ENCODE data around the gene DDX42. TPM values are rescaled to one million over a fixed set of nuclear protein-coding genes. Genes with fewer than 3 reads are reported as not detected.
"Not testable (repeated sequence)": the region's sequence is repeated elsewhere in the genome, so short reads cannot be mapped to it uniquely, and the experiment has no call there.

DDX42 gene
- total RNA-seq, 8 experiments from 2014 or later = 62.4 to 169 (median 85.4) TPM

DNA sequence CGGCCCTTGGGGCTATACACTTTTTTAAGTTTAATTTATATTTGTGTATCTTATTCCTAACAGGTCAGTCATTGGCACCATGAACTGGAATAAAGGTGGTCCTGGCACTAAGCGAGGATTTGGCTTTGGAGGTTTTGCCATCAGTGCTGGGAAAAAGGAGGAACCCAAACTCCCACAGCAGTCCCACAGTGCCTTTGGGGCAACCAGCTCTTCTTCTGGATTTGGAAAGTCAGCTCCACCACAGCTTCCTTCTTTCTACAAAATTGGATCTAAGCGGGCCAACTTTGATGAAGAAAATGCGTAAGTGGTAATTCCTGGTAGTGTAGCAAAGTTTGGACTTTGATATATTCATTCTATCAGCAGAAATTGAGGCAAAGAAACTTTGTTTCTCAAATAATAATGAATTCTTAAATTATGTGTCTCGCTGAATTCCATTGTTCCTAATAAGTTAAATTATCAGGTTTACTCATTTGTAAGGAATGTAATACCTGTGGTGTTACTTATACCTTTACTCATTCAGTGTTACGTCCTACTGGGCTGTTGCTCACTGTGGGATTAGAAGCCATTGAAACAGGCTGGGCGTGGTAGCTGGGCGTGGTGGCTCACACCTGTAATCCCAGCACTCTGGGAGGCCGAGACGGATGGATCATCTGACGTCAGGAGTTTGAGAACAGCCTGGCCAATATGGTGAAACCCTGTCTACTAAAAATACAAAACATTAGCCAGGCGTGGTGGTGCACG lies 13.2 kb downstream of the DDX42 start:
- WGBS, 10 experiments = 93 to 100% (median 99%) methylated on average over 2 to 11 of the region's 13 CpGs; no CpG with 5 or more reads in 1 of the 10 experiments
- no peak overlapping the region for H3K27ac ChIP-seq
- ATAC-seq (replicated peaks in 6 of 8) = no peak
- no peaks in the 10 kb centered on the region for H3K4me1 ChIP-seq (replicated peaks in 1 of 2)
- in situ Hi-C loops (cut with MboI; ENCODE audit: low pct_unique_long_range_greater_than_20kb in 2 of 9, low sequenced_read_pairs in 9 of 9, unreplicated experiment in 9 of 9) = no loop called here
- H3K4me3 ChIP-seq = no peak overlapping the region

GRCh38 chr17:63790057-63790456 lies 16.1 kb downstream of the DDX42 start:
- in situ Hi-C loops (cut with MboI; ENCODE audit: low pct_unique_long_range_greater_than_20kb in 2 of 9, low sequenced_read_pairs in 9 of 9, unreplicated experiment in 9 of 9) = no loop called here
- no peak for ATAC-seq (replicated peaks in 6 of 8)
- 83 to 100% (median 90%) methylated on average over 1 to 6 of the region's 6 CpGs; no CpG with 5 or more reads in 3 of the 10 experiments for WGBS, 10 experiments
- no peak overlapping the region for H3K4me3 ChIP-seq
- H3K4me1 ChIP-seq (replicated peaks in 1 of 2) = no peaks in the 10 kb centered on the region
- H3K27ac ChIP-seq = no peak overlapping the region

DNA sequence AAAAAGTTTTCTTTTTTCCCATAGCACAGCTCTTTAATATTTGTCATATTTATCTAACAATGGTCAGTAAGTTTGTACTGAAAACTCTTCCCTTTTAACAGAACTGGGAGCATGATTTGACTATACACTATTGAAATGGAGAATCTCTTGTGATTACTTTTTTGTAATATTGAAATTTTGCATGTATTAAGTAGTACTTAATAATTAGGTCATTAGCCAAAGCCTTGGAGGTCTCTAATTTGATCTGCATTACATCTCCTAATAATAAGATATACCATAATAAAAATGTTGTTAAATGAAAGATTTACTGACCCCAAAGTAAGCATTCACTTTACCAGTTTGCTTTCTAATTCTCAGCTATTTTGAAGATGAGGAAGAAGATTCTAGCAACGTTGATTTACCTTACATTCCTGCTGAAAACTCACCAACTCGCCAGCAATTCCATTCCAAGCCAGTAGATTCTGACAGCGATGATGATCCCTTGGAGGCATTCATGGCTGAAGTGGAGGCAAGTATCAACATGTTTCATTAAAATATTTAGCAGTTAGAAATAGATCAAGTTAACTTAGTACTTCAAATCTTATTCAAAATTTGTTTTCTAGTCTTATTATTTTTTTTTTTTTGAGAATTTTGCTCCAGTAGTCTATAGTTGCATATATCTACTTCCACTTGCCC lies 18.2 kb downstream of the DDX42 start:
- no peak overlapping the region for H3K4me3 ChIP-seq
- 40 to 95% (median 80%) methylated on average over 2 to 3 of the region's 3 CpGs; no CpG with 5 or more reads in 1 of the 10 experiments for WGBS, 10 experiments
- H3K27ac ChIP-seq = no peak overlapping the region
- in situ Hi-C loops (cut with MboI; ENCODE audit: low pct_unique_long_range_greater_than_20kb in 2 of 9, low sequenced_read_pairs in 9 of 9, unreplicated experiment in 9 of 9) = no loop called here
- no peaks in the 10 kb centered on the region for H3K4me1 ChIP-seq (replicated peaks in 1 of 2)
- ATAC-seq (replicated peaks in 6 of 8) = no peak

GRCh38 chr17:63796375-63796774 lies 22.4 kb downstream of the DDX42 start:
- ATAC-seq (replicated peaks in 6 of 8); in situ Hi-C loops (cut with MboI; ENCODE audit: low pct_unique_long_range_greater_than_20kb in 2 of 9, low sequenced_read_pairs in 9 of 9, unreplicated experiment in 9 of 9); H3K4me3 ChIP-seq; H3K4me1 ChIP-seq (replicated peaks in 1 of 2); H3K27ac ChIP-seq: not testable (repeated sequence)
- 85 to 100% (median 99%) methylated on average over 1 to 10 of the region's 10 CpGs; no CpG with 5 or more reads in 2 of the 10 experiments for WGBS, 10 experiments

- Histone ChIP-seq H3K4me1 (replicated peaks in 1 of 2) (no peaks in the 10 kb centered on the region), H3K4me3 (no peak overlapping the region), H3K27ac (no peak overlapping the region)
- in situ Hi-C loops (cut with MboI; ENCODE audit: low pct_unique_long_range_greater_than_20kb in 2 of 9, low sequenced_read_pairs in 9 of 9, unreplicated experiment in 9 of 9) = no loop called here
- 67 to 100% (median 88%) methylated on average over 1 to 3 of the region's 3 CpGs; no CpG with 5 or more reads in 2 of the 10 experiments for WGBS, 10 experiments
- ATAC-seq (replicated peaks in 6 of 8) = peak in 3 of 8 experiments; percentile 65 to 85 (median 70)
Observed at GRCh38 chr17:63798572-63799106, 24.7 kb downstream of the DDX42 start.

- ATAC-seq (replicated peaks in 6 of 8) = no peak
- 94 to 100% (median 100%) methylated on average over 1 of the region's 1 CpG; no CpG with 5 or more reads in 2 of the 10 experiments for WGBS, 10 experiments
- no peaks in the 10 kb centered on the region for H3K4me1 ChIP-seq (replicated peaks in 1 of 2)
- in situ Hi-C loops (cut with MboI; ENCODE audit: low pct_unique_long_range_greater_than_20kb in 2 of 9, low sequenced_read_pairs in 9 of 9, unreplicated experiment in 9 of 9) = no loop called here
- H3K27ac ChIP-seq = no peak overlapping the region
- no peak overlapping the region for H3K4me3 ChIP-seq
Observed at GRCh38 chr17:63800783-63801182, 26.8 kb downstream of the DDX42 start.

DNA sequence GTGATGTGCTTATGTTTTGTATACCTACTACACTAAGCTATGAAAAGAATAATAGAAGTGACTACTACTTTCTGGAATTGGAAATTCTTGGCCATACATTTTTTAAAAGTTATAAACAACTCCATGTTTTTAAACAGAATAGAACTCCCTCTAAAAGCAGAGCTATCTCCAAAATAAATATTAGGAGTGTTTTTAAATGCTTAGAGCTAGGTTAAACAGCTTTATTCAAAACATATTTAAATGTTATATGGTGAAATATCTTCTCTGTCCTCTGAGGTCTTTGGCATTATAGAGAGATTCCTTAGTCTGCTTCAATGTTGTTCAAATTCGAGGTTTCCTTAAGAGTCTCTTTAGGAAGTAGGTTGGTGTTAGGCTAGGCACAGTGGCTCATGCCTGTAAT lies 30.4 kb downstream of the DDX42 start:
- Histone ChIP-seq H3K4me3 (no peak overlapping the region), H3K27ac (no peak overlapping the region), H3K4me1 (replicated peaks in 1 of 2) (no peaks in the 10 kb centered on the region)
- in situ Hi-C loops (cut with MboI; ENCODE audit: low pct_unique_long_range_greater_than_20kb in 2 of 9, low sequenced_read_pairs in 9 of 9, unreplicated experiment in 9 of 9) = no loop called here
- no peak for ATAC-seq (replicated peaks in 6 of 8)
- WGBS, 10 experiments = 83 to 100% (median 89%) methylated on average over 1 of the region's 1 CpG; no CpG with 5 or more reads in 4 of the 10 experiments

GRCh38 chr17:63805591-63805990 lies 31.6 kb downstream of the DDX42 start:
- no peaks in the 10 kb centered on the region for H3K4me1 ChIP-seq (replicated peaks in 1 of 2)
- no peak overlapping the region for H3K27ac ChIP-seq
- no peak for ATAC-seq (replicated peaks in 6 of 8)
- WGBS, 10 experiments = 100% methylated on average over 1 to 2 of the region's 2 CpGs; no CpG with 5 or more reads in 4 of the 10 experiments
- no peak overlapping the region for H3K4me3 ChIP-seq
- in situ Hi-C loops (cut with MboI; ENCODE audit: low pct_unique_long_range_greater_than_20kb in 2 of 9, low sequenced_read_pairs in 9 of 9, unreplicated experiment in 9 of 9) = no loop called here

- 84 to 100% (median 90%) methylated on average over 2 to 8 of the region's 9 CpGs; no CpG with 5 or more reads in 1 of the 10 experiments for WGBS, 10 experiments
- ATAC-seq (replicated peaks in 6 of 8) = no peak
- no peak overlapping the region for H3K4me3 ChIP-seq
- no peak overlapping the region for H3K27ac ChIP-seq
- H3K4me1 ChIP-seq (replicated peaks in 1 of 2) = no peaks in the 10 kb centered on the region
- in situ Hi-C loops (cut with MboI; ENCODE audit: low pct_unique_long_range_greater_than_20kb in 2 of 9, low sequenced_read_pairs in 9 of 9, unreplicated experiment in 9 of 9) = no loop called here
Observed at GRCh38 chr17:63809970-63810369, 36.0 kb downstream of the DDX42 start.

- Histone ChIP-seq H3K4me1 (replicated peaks in 1 of 2) (no peaks in the 10 kb centered on the region), H3K27ac (no peak overlapping the region), H3K4me3 (no peak overlapping the region)
- 50 to 100% (median 80%) methylated on average over 1 to 2 of the region's 2 CpGs; no CpG with 5 or more reads in 1 of the 10 experiments for WGBS, 10 experiments
- in situ Hi-C loops (cut with MboI; ENCODE audit: low pct_unique_long_range_greater_than_20kb in 2 of 9, low sequenced_read_pairs in 9 of 9, unreplicated experiment in 9 of 9) = no loop called here
- no peak for ATAC-seq (replicated peaks in 6 of 8)
Observed at GRCh38 chr17:63816123-63816522, 42.2 kb downstream of the DDX42 start.

GRCh38 chr17:63816669-63817068 lies 42.7 kb downstream of the DDX42 start:
- H3K4me1 ChIP-seq (replicated peaks in 1 of 2) = no peaks in the 10 kb centered on the region
- no peak overlapping the region for H3K4me3 ChIP-seq
- in situ Hi-C loops (cut with MboI; ENCODE audit: low pct_unique_long_range_greater_than_20kb in 2 of 9, low sequenced_read_pairs in 9 of 9, unreplicated experiment in 9 of 9) = no loop called here
- no peak overlapping the region for H3K27ac ChIP-seq
- no peak for ATAC-seq (replicated peaks in 6 of 8)
- 73 to 100% (median 94%) methylated on average over 1 to 4 of the region's 4 CpGs; no CpG with 5 or more reads in 1 of the 10 experiments for WGBS, 10 experiments

- no peaks in the 10 kb centered on the region for H3K4me1 ChIP-seq (replicated peaks in 1 of 2)
- H3K4me3 ChIP-seq = no peak overlapping the region
- WGBS, 10 experiments = 86 to 100% (median 94%) methylated on average over 2 to 11 of the region's 27 CpGs
- in situ Hi-C loops (cut with MboI; ENCODE audit: low pct_unique_long_range_greater_than_20kb in 2 of 9, low sequenced_read_pairs in 9 of 9, unreplicated experiment in 9 of 9) = no loop called here
- ATAC-seq (replicated peaks in 6 of 8) = peak in 2 of 8 experiments; percentile 15 to 18
- no peak overlapping the region for H3K27ac ChIP-seq
Observed at GRCh38 chr17:63817736-63818385, 43.9 kb downstream of the DDX42 start.

- Histone ChIP-seq H3K4me3 (no peak overlapping the region), H3K27ac (no peak overlapping the region), H3K4me1 (replicated peaks in 1 of 2) (no peaks in the 10 kb centered on the region)
- 50 to 100% (median 82%) methylated on average over 1 to 6 of the region's 6 CpGs for WGBS, 10 experiments
- peak in 1 of 8 experiments; percentile 5 for ATAC-seq (replicated peaks in 6 of 8)
- in situ Hi-C loops (cut with MboI; ENCODE audit: low pct_unique_long_range_greater_than_20kb in 2 of 9, low sequenced_read_pairs in 9 of 9, unreplicated experiment in 9 of 9) = no loop called here
Observed at GRCh38 chr17:63819131-63819530, 45.2 kb downstream of the DDX42 start.

All from motor neuron (in vitro differentiated cells).